ENCODE data around the gene CYB561.

The CYB561 gene

GRCh38 chr17:63434951-63435571 is 11.0 kb downstream of the CYB561 start:
- DNase-seq (ENCODE audit: low read depth in 2 of 2) = no peak

GRCh38 chr17:63433746-63434591 is 12.1 kb downstream of the CYB561 start:
- no peak for DNase-seq (ENCODE audit: low read depth in 2 of 2)

- no peak for DNase-seq (ENCODE audit: low read depth in 2 of 2)
Measured at GRCh38 chr17:63431939-63432804, 13.9 kb downstream of the CYB561 start.

- DNase-seq (ENCODE audit: low read depth in 2 of 2) = no peak
Measured at GRCh38 chr17:63431618-63431938, 14.5 kb downstream of the CYB561 start.

- DNase-seq (ENCODE audit: low read depth in 2 of 2) = no peak
Measured at GRCh38 chr17:63430223-63430622, 15.9 kb downstream of the CYB561 start.

GRCh38 chr17:63429766-63430165 is 16.3 kb downstream of the CYB561 start:
- no peak for DNase-seq (ENCODE audit: low read depth in 2 of 2)

GRCh38 chr17:63426917-63427308 is 19.2 kb downstream of the CYB561 start:
- DNase-seq (ENCODE audit: low read depth in 2 of 2) = no peak

GRCh38 chr17:63426041-63426916 is 19.8 kb downstream of the CYB561 start:
- no peak for DNase-seq (ENCODE audit: low read depth in 2 of 2)

GRCh38 chr17:63425483-63425882 is 20.6 kb downstream of the CYB561 start:
- DNase-seq (ENCODE audit: low read depth in 2 of 2) = peak; percentile 54 to 59

- no peak for DNase-seq (ENCODE audit: low read depth in 2 of 2)
Measured at GRCh38 chr17:63423963-63424362, 22.1 kb downstream of the CYB561 start.

GRCh38 chr17:63423251-63423950 is 22.7 kb downstream of the CYB561 start:
- no peak for DNase-seq (ENCODE audit: low read depth in 2 of 2)

- no peak for DNase-seq (ENCODE audit: low read depth in 2 of 2)
Measured at GRCh38 chr17:63421681-63422645, 24.1 kb downstream of the CYB561 start.

- no peak for DNase-seq (ENCODE audit: low read depth in 2 of 2)
Measured at GRCh38 chr17:63420868-63421680, 25.0 kb downstream of the CYB561 start.

GRCh38 chr17:63419949-63420867 is 25.9 kb downstream of the CYB561 start:
- no peak for DNase-seq (ENCODE audit: low read depth in 2 of 2)

GRCh38 chr17:63419398-63419797 is 26.7 kb downstream of the CYB561 start:
- DNase-seq (ENCODE audit: low read depth in 2 of 2) = no peak

- no peak for DNase-seq (ENCODE audit: low read depth in 2 of 2)
Measured at GRCh38 chr17:63418540-63418939, 27.6 kb downstream of the CYB561 start.

- DNase-seq (ENCODE audit: low read depth in 2 of 2) = no peak
Measured at GRCh38 chr17:63414222-63414621, 31.9 kb downstream of the CYB561 start.

GRCh38 chr17:63413128-63413527 is 33.0 kb downstream of the CYB561 start:
- no peak for DNase-seq (ENCODE audit: low read depth in 2 of 2)
